NCI-H1105 treated with DMSO at 0.1 percent for 48 hours (cell line): Measurements from ENCODE around the gene CDK14.

Experiments
- DNase-seq: peaks from one replicate; lab custom pipeline; 2025; lab: John Stamatoyannopoulos, UW

The CDK14 gene

DNA sequence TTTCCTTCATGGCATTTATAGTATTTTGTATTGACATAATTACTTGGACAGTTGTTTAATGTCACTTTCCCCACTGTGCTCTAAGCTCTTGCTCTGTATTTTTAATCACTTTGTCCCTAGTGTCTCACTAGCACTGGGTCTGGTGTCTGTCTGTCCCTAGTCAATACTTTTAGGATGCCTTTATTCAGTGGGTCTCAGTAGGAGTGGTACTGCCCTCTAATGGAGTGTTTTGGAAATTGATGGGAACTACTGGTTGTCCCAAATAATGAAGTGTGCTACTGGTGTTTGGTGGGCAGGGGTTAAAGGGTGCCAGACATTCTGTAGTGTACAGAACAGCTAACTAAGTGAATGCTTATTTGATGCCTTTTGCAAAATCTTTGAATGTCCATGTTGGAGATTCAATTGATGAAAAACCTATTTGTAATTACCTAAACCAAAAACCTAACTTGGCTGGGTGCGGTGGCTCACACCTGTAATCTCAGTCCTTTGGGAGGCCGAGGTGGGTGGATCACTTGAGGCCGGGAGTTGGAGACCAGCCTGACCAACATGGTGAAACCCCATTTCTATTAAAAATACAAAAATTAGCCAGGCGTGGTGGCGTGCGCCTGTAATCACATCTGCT lies 33.3 kb downstream of the CDK14 start:
- peak; percentile 22 for DNase-seq

DNA sequence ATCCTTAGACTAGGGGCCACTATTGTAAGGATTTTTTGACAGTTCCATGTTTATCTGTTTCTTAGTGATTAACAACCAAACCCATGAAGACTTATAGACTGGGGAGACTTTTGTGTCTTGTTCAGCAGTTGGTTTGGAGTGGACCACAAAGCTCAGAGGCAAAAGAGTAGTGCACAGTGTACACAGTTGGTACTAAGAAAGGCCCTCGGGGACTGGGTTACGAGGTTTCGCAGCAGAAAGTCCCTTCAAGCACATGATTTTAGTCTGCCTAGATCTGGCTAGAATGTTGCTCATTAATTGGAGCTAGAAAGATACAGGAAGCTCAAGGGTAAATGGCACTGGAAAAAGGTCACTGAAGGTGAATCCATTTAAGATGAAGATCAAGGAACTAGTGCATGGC lies 35.4 kb downstream of the CDK14 start:
- DNase-seq = no peak

GRCh38 chr7:90639683-90640082 lies 43.6 kb downstream of the CDK14 start:
- DNase-seq = peak; percentile 43

DNA sequence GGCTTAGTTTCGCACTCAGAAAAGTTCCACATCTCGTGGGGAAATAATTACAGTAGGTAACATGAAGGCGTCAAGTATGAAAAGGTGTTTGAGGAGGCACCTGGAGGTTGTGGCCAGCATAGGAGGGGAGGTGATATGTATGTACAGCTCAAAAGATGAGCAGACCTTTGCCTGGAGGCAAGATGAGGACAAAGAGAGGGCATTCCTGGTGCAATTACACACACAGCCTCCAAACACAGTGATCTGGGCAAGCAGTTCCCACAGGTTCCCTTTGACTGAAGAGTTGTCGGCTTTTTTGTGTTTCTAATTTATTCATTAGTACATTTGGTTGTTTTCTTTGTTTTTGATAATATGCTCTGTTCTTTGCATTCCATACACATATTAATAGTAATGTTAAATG lies 46.9 kb downstream of the CDK14 start:
- no peak for DNase-seq

DNA sequence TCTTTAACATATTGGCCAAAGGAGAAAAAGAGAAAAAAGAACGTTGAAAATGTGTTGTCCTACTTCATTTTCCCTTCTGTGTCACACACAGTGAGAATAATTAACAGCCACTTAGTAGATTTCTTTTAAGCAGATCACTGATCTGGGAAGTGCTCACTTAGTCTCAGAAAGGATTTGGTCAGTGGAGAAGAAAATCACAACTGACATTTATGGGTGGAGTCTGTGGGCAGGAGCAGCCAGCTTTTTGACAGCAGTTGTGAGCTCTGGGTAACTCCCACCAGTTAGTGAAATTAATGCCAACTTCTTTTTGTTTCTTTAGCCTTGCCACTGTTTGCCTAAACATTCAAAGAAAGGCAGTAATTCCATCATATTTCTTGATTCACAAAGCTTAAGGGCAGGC lies 49.7 kb downstream of the CDK14 start:
- no peak for DNase-seq

GRCh38 chr7:90648107-90648506 lies 52.0 kb downstream of the CDK14 start:
- no peak for DNase-seq

- no peak for DNase-seq
These were observed 52.7 kb downstream of the CDK14 start for GRCh38 chr7:90648834-90649233.

GRCh38 chr7:90654718-90655427 lies 58.8 kb downstream of the CDK14 start:
- no peak for DNase-seq

DNA sequence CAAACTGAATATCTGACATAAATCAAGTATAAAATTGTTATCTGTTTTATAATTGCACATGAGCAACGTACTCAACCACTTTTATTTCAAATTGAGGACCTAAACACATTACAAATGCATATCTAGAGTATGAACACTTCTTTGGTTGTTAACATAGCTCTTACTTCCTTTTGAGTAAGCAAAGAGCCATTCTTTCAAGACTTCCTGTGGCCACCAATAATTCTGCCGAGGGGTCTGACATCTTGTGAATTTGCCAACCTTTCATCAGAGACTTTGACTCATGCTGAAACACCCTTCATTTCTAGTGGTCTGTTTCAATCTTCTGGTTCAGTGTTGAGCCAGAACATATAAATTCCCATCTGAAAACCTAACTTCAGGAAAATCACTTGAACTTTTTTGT lies 59.4 kb downstream of the CDK14 start:
- DNase-seq = no peak

DNA sequence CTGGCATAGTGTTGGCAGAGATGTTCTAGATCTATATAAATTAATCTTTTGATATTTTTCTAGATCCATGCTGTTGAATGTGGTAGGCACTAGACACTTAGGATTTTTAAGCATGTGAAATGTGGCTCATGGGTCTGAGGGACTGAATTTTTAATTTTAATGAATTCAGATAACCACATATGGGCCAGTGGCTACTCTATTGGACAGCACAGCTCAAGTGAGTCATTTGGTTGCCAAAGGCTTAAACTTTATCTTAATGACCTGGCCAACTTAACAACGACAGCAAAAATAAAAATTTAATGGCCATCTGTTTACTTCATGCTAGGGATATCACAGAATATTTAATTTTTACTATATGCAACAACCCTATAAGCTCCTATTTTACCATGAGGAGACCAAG lies 61.4 kb downstream of the CDK14 start:
- no peak for DNase-seq

DNA sequence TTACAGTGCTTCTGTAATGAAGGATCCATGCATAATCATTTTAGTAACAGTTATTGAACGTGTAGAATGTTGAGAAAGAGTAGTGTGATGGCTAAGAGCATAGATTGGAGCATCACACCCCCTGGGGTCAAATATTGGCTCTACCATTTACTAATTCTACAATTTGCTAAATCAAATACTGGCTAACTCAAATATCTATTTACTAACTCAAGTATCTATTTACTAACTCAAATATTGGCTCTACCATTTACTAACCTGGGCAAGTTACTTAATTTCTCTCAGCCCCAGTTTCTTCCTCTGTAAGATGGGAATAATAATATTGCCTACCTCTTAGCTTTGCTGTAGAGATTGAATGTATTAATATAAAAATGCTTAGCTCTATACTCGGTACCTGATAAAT lies 64.0 kb downstream of the CDK14 start:
- no peak for DNase-seq

GRCh38 chr7:90660819-90661218 lies 64.7 kb downstream of the CDK14 start:
- no peak for DNase-seq

DNA sequence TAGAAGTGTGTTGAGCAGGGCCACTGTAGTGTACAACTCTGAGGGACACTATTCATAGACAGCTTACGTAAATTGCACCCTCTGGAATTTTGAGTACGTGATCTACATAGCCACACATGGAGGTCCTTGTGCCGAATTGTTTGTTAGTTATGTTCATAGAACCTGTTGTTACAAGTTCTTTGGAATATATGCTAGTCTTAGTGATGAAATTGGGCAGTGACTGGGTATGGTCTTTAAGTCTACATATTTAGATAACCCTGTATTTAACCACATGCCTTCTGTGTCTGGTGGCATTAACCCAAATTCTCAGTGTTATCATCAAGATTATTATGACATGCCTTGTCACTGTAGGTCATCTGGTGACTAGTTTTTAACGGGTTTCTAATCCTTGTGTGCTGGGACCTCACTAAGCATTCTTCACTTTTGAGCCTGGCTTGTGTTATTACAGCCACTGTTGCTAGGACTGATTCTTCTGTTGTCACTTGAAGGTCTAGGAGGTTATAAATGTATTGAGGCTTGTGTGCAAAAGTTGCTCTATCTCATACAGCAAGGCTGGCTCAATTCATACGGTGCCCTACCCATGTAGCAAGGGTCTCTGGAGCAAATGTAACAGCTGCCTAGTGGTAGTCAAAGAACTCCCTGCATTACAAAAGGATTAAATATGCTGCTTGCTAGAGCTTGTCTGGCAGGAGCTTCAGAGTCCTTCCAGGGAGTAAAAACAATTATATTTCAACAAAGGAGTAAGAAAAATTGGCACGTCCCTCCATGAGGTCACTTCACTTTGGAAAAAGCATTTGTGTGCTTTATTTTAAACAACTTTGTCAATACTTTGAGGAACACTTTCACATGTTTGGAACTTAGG lies 65.4 kb downstream of the CDK14 start:
- DNase-seq = no peak

DNA sequence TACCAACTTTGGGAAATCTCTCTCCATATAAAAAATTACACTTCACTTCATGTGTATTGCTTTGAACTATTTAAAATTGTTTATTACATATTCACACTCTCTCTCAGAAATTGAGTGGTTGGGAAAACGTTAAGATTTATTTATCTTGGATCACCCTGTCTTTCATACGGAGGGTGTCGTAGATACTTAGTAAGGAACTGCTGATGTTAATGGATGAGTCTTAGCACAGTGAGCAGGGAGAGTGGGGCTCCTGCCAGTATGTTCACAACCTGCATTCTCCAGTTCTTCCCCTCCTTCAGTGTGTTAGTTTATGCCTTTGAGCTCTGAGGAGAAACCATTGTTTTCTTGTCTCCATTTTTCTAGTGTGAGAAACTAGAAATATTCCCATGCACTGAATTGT lies 67.1 kb downstream of the CDK14 start:
- DNase-seq = no peak

GRCh38 chr7:90666186-90666585 lies 70.1 kb downstream of the CDK14 start:
- no peak for DNase-seq

- DNase-seq = peak; percentile 32
These were observed 72.9 kb downstream of the CDK14 start for GRCh38 chr7:90668992-90669391.

DNA sequence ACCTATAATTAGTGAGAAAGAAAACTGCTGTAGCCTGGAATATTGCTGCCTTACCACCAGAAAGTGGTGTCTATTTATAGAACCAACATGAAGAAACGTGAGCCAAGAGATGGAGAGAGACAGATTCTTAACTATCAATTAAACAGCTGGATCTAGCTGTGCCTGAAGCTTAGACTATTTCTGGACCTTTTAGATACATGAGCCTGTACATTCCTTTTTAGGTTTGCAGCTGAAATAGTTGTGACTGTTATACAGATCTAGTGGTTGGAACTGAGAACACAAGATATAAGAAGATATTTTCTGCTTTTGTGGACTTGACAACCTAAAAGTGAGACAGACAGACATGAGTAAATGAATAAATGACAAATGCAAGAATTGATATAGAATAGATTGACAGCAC lies 73.4 kb downstream of the CDK14 start:
- no peak for DNase-seq

DNA sequence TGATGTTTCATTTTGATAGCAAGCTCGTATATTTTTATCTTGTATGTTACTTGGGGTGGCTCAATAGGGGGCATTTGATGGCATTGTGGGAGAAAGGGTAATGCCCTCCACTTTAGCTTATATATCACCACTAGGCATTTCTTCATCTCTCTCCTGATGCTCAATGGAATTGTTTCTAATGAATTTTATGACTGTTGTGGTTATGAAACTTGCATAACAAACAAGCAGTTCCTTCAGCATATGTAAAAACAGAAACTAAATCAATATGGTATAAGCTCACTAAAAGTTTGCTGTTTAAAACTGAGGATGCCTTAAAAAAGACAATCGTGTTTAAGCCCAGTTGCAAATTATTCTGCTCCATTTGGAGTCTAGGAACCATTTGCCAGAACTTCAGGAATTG lies 75.5 kb downstream of the CDK14 start:
- no peak for DNase-seq

DNA sequence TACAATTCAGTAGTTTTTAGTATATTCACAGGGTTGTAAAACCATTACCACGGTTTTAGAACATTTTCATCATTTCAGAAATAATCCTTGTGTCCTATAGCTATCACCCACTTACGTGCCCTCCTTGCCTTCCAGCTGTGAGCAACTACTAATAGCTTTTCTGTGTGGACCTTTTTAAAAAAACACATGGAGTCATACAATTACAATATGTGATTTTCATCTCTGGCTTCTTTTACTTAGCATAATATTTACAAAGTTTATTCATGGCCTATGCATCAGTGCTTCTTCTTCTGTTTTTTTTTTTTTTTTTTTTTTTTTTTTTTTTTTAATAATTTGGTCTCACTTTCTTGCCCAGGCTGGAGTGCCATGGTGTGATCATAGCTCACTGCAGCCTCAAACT lies 76.1 kb downstream of the CDK14 start:
- DNase-seq = no peak

GRCh38 chr7:90674625-90675024 lies 78.5 kb downstream of the CDK14 start:
- DNase-seq = no peak

GRCh38 chr7:90675982-90676381 lies 79.9 kb downstream of the CDK14 start:
- DNase-seq = no peak

DNA sequence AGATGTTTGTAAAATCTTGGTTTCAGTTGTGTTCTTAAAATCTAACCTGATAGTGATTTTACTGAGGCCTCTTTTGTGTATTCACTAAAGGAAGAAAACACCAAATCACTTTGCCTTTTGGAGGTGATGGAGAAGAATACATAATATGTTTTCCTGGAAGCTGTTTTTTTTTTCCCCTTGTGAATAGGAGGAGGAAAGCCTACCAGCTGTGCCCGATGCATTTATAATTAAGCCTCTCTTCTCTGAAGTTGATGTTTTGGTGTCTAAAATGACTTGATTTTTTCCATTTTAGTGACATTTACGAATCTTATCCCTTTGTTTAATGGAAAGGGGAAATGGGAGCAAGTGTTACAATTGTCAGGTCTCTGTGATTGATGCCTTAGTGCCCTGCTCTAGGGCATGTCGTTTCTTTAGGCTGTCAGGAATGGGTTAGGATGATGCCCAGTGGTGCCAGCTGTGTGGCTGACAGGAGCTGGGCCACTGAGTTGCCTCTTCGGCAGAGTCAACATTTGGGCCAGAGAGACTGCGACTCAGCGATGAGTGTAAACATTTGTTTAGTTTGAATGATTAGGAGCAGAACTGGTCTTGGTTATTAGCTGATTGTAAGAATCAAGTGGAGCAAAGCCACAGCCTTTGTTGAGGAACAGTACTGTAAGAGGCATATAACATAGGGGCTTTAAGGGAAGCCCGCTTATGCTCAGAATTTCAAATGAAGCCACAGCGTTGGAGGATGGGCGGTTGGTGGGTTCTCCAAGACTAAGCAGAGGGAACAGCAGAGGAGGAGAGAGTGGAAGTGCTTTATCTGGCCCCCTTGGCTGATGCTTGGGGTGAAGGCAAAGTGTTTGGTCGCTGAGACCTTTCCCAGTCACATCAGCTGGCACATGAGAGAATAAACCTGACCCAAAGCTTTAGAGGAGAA lies 81.6 kb downstream of the CDK14 start:
- DNase-seq = no peak
